ENCODE measurements around the gene LPA.
"Not testable (repeated sequence)": the region's sequence is repeated elsewhere in the genome, so short reads cannot be mapped to it uniquely, and the experiment has no call there.

LPA gene

GRCh38 chr6:160659562-160659961 lies 4.5 kb downstream of the LPA start:
- no peak for DNase-seq

GRCh38 chr6:160634706-160635105 lies 29.4 kb downstream of the LPA start:
- DNase-seq: no peak

GRCh38 chr6:160595838-160596832 lies 67.9 kb downstream of the LPA start:
- DNase-seq: no peak

GRCh38 chr6:160595297-160595696 lies 68.8 kb downstream of the LPA start:
- DNase-seq: not testable (repeated sequence)

GRCh38 chr6:160586374-160586773 lies 77.7 kb downstream of the LPA start:
- DNase-seq: no peak

- DNase-seq: no peak
Measured at GRCh38 chr6:160583794-160584193, 80.3 kb downstream of the LPA start.

- no peak for DNase-seq
Measured at GRCh38 chr6:160581406-160581805, 82.7 kb downstream of the LPA start.

- DNase-seq: not testable (repeated sequence)
Measured at GRCh38 chr6:160578515-160578914, 85.6 kb downstream of the LPA start.

- DNase-seq: no peak
Measured at GRCh38 chr6:160573943-160574342, 90.1 kb downstream of the LPA start.

- not testable (repeated sequence) for DNase-seq
Measured at GRCh38 chr6:160571201-160571600, 92.9 kb downstream of the LPA start.

- no peak for DNase-seq
Measured at GRCh38 chr6:160544802-160545201, 119.3 kb downstream of the LPA start.

GRCh38 chr6:160535270-160535669 lies 128.8 kb downstream of the LPA start:
- DNase-seq: no peak

GRCh38 chr6:160534050-160534696 lies 129.9 kb downstream of the LPA start:
- peak; percentile 64 to 73 for DNase-seq

GRCh38 chr6:160532315-160532714 lies 131.8 kb downstream of the LPA start:
- no peak for DNase-seq

GRCh38 chr6:160531826-160532225 lies 132.2 kb downstream of the LPA start:
- DNase-seq: no peak

- DNase-seq: not testable (repeated sequence)
Measured at GRCh38 chr6:160529524-160529923, 134.6 kb downstream of the LPA start.

GRCh38 chr6:160523223-160523622 lies 140.9 kb downstream of the LPA start:
- peak; percentile 21 to 44 for DNase-seq

- DNase-seq: peak; percentile 84 to 88
Measured at GRCh38 chr6:160520043-160520904, 143.8 kb downstream of the LPA start.

GRCh38 chr6:160519603-160520042 lies 144.5 kb downstream of the LPA start:
- DNase-seq: no peak

- DNase-seq: no peak
Measured at GRCh38 chr6:160519133-160519532, 144.9 kb downstream of the LPA start.

GRCh38 chr6:160513836-160514235 lies 150.2 kb downstream of the LPA start:
- no peak for DNase-seq

- DNase-seq: no peak
Measured at GRCh38 chr6:160510976-160511617, 153.0 kb downstream of the LPA start.

Measured in activated CD4-positive, alpha-beta T cell treated with anti-CD3 and anti-CD28 coated beads, Interleukin-2, amount 50 U/mL, for 48 hours (primary cell).